Stimulated activated CD8-positive, alpha-beta memory T cell treated with anti-CD3 and anti-CD28 coated beads, Interleukin-4, amount 100 ng/mL, for 1 hour (primary cell): ENCODE results near the gene SUSD4.

Experiments
- DNase-seq, 2 donors: peaks; one replicate each; pipeline ENCODE4 v3.0.0-alpha.2; 2020; ENCODE audit warnings: low read depth in 2 of 2, low spot score in 1 of 2

Gene SUSD4

GRCh38 chr1:223363057-223363855, 720 bp downstream of the SUSD4 start:
- no peak for DNase-seq

- DNase-seq = no peak
Measured at GRCh38 chr1:223358826-223359225, 5.2 kb downstream of the SUSD4 start.

GRCh38 chr1:223355699-223356098, 8.3 kb downstream of the SUSD4 start:
- no peak for DNase-seq

DNA sequence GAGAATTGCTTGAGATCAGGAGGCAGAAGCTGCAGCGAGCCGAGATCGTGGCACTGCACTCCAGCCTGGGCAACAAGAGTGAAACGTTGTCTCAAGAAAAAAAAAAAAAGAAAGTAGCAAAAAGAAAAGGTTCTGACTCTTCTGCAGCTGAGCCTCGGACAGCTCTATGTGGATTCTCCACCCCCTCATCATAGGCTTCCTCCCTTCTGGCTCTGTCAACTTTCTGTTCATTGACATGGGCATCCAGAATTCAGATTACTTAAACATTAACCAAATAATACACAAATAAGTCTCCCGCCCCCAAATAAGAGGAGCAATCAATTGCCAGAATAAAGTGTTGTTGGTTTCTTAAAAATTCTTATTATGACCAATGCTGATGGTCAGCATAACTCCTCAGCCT, 10.0 kb downstream of the SUSD4 start:
- DNase-seq = no peak

DNA sequence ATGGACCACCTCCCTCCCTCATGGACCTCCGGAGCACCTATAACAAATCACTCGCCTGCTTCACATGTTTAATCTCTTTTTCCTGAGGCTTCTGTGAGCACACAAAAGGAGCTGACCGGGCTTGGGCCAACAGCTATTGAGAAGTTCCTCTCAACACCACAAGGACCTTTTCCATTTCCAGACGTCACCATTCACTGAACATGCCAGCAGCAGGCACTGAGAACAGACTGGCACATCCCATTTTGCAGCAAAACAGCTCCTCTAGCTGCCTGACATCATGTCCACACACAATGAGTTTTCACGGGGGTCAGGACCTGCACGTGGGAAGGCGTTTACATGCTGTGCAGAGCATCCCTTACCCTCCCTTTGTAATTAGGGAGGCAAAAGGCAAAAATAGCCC, 11.0 kb downstream of the SUSD4 start:
- DNase-seq = no peak

DNA sequence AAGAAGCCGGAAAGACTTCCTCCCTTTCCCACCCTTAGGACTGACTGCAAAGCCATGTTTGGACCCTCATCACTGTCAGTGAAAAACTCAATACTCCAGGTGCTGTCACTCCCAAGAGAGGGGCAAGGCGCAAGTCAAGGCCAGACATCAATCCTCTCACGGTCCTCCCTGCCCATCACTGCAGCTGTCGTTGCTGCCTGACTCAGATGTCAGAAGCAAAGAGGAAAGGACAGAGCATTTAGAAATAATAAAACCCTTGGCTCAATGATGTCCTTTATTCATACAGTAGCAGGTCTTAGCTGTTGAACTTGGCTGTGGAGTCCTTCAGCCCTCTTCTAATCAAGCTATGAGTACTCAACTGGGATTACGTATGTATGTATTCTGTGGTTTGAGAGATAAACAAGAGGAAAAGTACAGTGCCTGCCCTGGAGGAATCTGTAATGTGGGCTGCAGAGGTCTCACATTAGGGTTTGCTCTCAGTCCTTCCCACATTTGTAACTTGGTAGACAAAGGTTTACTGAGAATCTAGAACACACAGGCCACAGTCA, 13.5 kb downstream of the SUSD4 start:
- no peak for DNase-seq

- DNase-seq = no peak
Measured at GRCh38 chr1:223349241-223349640, 14.7 kb downstream of the SUSD4 start.

DNA sequence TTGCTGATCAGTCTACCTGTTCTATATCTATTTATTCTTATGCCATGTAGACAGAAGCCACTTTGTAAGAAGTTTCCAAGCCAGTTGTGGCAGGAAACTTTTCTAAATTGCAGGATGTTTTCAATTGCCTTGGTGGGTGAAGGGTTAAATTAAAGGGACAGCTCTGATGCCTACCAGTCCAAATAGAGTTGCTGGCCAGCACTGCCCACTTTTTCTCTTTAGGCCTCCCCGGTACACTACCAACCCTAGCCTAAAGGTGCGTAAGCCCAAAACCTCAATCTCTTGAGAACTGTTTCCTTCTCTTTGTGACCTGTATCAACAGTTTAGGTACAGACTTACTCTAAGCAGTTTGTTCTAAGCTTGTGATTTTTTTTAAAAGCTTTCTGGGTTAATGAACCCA, 15.5 kb downstream of the SUSD4 start:
- no peak for DNase-seq

DNA sequence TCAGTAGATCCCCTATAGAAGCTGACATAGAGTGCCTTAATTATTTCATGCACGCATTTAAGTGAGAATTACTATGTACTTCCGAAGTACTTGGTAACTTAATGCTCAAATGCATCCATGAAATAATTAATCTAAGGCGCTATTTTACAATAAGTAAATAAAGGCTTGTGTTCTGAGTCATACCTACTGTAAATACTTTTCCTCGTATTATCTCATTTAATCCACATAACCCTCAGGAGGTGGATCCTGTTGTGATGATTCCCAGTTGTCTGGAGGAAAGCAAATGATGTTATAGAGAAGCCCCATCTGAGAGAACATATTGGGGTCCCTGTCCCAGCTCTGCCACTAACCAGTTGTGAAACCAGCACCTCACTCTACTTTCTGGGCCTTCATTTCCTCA, 16.4 kb downstream of the SUSD4 start:
- DNase-seq = no peak

DNA sequence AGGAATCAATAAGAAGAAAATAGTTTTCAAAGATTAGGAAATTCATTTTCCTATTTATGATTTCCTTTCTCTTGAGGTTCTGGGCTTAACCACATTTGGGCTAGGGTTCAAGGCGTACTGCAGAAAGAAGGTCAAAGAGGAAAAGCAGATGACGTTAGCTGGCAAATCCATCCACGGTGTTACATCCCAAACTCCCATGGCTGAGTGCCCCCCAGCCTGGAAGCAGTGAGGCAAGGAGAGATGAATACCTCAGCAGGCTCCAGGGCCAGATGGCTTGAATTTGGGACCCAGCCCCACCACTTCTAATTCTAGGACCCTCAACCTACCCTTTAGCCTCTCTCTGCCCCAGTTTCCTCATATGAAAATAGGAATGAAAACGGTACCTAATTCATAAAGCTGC, 17.7 kb downstream of the SUSD4 start:
- no peak for DNase-seq

- no peak for DNase-seq
Measured at GRCh38 chr1:223345720-223346119, 18.3 kb downstream of the SUSD4 start.

- DNase-seq = no peak
Measured at GRCh38 chr1:223344491-223344890, 19.5 kb downstream of the SUSD4 start.

- no peak for DNase-seq
Measured at GRCh38 chr1:223343692-223344091, 20.3 kb downstream of the SUSD4 start.

- no peak for DNase-seq
Measured at GRCh38 chr1:223341121-223341520, 22.9 kb downstream of the SUSD4 start.

GRCh38 chr1:223340637-223341036, 23.3 kb downstream of the SUSD4 start:
- DNase-seq = no peak

- DNase-seq = no peak
Measured at GRCh38 chr1:223339861-223340260, 24.1 kb downstream of the SUSD4 start.

- DNase-seq = no peak
Measured at GRCh38 chr1:223338811-223339746, 24.9 kb downstream of the SUSD4 start.

DNA sequence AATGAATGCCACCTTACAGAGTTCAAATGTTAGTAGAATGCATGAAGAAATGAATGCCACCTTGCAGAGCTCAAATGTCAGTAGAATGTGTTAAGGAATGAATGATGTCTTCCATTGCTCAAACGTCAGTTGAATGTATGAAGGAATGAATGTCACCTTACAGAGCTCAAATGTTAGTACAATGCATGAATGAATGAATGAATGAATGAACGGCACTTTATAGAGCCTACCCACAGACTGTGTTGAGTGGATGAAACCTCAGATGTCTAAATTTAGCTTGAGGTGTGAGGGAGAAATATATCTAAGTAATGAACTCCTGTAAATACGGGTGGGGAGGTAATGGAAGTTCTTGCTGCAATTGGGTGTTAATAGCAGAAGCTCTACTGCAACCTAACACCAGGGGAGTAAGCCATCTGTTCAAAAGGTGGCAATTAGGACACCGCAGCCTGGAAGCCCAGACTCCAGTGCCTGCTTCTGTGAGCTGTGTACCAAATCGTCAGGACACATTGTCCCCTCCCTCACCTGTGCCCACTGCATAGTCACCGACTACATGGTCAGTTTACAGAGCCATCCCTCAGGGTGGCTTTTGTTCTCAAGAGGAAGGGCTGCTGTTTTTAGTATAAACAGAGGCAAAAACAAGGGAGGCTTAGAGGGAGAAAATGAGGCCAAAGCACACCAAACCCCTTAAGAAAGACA, 26.7 kb downstream of the SUSD4 start:
- DNase-seq = no peak

GRCh38 chr1:223334156-223334555, 29.8 kb downstream of the SUSD4 start:
- DNase-seq = no peak

DNA sequence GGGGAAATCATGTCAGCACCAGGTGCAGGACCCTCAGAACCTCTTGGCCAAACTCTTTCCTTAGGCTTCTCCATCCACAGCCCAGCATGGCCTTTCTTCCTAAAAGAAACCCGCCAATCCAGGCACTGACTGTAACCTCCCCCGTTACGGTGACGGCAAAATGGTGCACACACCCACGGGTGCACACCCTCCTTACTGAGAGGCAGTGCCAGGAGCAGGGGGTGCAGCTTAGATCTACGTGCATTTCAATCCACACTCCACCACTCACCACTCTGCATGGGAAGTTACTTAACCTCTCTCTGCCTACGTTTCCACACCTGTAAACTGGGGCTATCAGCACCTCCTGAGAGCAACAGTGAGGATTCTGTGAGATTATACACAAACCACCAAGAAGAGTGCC, 31.0 kb downstream of the SUSD4 start:
- DNase-seq = no peak

DNA sequence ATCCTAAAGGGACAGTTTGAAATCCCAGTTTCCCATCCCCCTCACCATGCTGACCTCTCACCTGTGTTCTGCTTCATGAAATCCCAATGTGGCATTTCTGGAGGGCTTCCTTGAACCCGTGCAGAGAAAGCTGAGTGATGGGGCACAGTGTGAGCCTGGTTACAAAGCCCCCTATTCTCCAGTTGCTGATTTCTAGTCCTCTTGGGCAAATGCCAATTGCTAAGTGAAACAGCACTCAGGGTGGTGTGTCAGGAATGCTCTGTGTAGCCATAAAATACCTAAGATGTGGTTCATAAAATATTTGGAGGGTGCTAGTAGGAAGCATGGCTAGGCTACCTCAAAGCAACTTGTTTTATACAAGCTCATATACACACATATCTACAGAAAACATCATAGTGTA, 32.0 kb downstream of the SUSD4 start:
- no peak for DNase-seq
